DOHH2 (cell line): ENCODE data around the gene CD63.

Experiments
- H3F3A ChIP-seq: fragments of 200-600 bp; sonication (generic), shearing (Covaris generic); 2 replicates; pipeline ENCODE4 v1.6.0; 2016; ENCODE audit warnings: antibody characterized with exemption, mild to moderate bottlenecking; ENCODE audit not compliant: control insufficient read depth, insufficient read depth
- H3K27ac ChIP-seq: fragments of 200-600 bp; sonication (generic); 2 replicates; pipeline ENCODE4 v1.5.1; 2014; ENCODE audit warnings: low read depth, mild to moderate bottlenecking, low read length, moderate library complexity
- H3K27me3 ChIP-seq: fragments of 200-600 bp; sonication (generic); 2 replicates; pipeline ENCODE4 v1.6.1; 2014; ENCODE audit warnings: mild to moderate bottlenecking, low read length, mixed read lengths; ENCODE audit not compliant: control insufficient read depth
- H3K36me3 ChIP-seq: fragments of 200-600 bp; sonication (generic); 2 replicates; pipeline ENCODE4 v1.6.1; 2014; ENCODE audit warnings: mild to moderate bottlenecking, low read length, moderate library complexity, mixed read lengths; ENCODE audit not compliant: control insufficient read depth
- H3K4me1 ChIP-seq: fragments of 200-600 bp; sonication (generic); 2 replicates; pipeline ENCODE4 v1.6.1; 2014; ENCODE audit warnings: mild to moderate bottlenecking, low read length, mixed read lengths; ENCODE audit not compliant: control insufficient read depth
- H3K4me2 ChIP-seq: fragments of 200-600 bp; sonication (generic); 2 replicates; pipeline ENCODE4 v1.6.0; 2014; ENCODE audit warnings: mild to moderate bottlenecking, low read length, moderate library complexity
- H3K4me3 ChIP-seq: fragments of 200-600 bp; sonication (generic); 2 replicates; pipeline ENCODE4 v1.5.1; 2014; ENCODE audit warnings: mild to moderate bottlenecking, low read length, mixed read lengths
- H3K79me2 ChIP-seq: fragments of 200-600 bp; sonication (generic); 2 replicates; pipeline ENCODE4 v1.6.1; 2014; ENCODE audit warnings: mild to moderate bottlenecking, low read length, mixed read lengths; ENCODE audit not compliant: control insufficient read depth
- H3K9me2 ChIP-seq: fragments of 200-600 bp; sonication (generic); replicated peaks from 2 replicates; pipeline ENCODE4 v1.6.1; 2014; ENCODE audit warnings: mild to moderate bottlenecking, low read length, mixed read lengths; ENCODE audit not compliant: control insufficient read depth
- H3K9me3 ChIP-seq: fragments of 200-600 bp; sonication (generic); 2 replicates; pipeline ENCODE4 v1.6.1; 2014; ENCODE audit warnings: antibody characterized with exemption, low read length, mixed read lengths; ENCODE audit not compliant: control insufficient read depth, insufficient read depth
- H4K20me1 ChIP-seq: fragments of 200-600 bp; sonication (generic); 2 replicates; pipeline ENCODE4 v1.6.0; 2014; ENCODE audit warnings: low read depth, mild to moderate bottlenecking, antibody characterized with exemption, low read length, moderate library complexity; ENCODE audit not compliant: control insufficient read depth, insufficient read depth
- EZH2phosphoT487 ChIP-seq: fragments of 200-600 bp; sonication (generic); IDR thresholded peaks from 2 replicates; pipeline ENCODE4 v1.6.1; 2017; ENCODE audit warnings: borderline replicate concordance, mild to moderate bottlenecking, antibody characterized with exemption, low read length, moderate library complexity, mixed read lengths
- TF ChIP-seq, protein P1 (sequence below): fragments of 200-600 bp; sonication (generic); IDR thresholded peaks from one replicate; pipeline ENCODE4 v1.5.1; 2014; ENCODE audit warnings: antibody characterized with exemption, mild to moderate bottlenecking, low read depth, low read length; ENCODE audit not compliant: poor library complexity, severe bottlenecking

The CD63 gene

DNA sequence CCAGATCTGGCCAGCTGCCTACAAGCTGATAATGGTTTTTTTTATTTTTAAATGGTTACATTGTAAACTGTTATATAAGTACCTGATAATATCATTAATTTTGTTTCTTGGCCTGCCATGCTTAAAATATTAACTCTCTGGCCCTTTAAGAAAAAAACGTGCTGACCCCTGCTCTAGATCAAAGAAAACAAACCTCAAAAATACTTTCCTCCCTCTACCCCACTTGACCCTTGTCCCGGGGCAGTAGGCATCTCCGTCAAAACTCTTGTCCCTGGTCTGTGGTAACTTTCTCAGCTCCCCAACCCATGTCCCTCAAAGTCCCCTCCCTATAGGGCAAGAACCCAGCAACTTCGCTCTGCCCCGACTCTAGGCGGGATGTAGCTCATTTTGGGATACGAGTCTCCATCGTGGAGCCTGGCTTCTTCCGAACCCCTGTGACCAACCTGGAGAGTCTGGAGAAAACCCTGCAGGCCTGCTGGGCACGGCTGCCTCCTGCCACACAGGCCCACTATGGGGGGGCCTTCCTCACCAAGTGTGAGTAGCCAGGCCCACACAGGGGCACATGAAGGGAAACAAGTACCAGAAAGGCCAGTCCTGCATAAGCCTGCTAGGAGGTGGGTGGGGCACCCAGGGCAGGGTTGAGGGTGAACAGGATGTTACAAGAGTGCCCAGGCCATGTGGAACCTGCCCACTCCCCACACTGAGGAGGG, 5.1 kb downstream of the CD63 start:
- no peak overlapping the region for H3K27ac ChIP-seq
- no peak overlapping the region for H3K4me2 ChIP-seq
- H3K4me3 ChIP-seq, result no peak overlapping the region
- TF ChIP-seq, protein P1, sequence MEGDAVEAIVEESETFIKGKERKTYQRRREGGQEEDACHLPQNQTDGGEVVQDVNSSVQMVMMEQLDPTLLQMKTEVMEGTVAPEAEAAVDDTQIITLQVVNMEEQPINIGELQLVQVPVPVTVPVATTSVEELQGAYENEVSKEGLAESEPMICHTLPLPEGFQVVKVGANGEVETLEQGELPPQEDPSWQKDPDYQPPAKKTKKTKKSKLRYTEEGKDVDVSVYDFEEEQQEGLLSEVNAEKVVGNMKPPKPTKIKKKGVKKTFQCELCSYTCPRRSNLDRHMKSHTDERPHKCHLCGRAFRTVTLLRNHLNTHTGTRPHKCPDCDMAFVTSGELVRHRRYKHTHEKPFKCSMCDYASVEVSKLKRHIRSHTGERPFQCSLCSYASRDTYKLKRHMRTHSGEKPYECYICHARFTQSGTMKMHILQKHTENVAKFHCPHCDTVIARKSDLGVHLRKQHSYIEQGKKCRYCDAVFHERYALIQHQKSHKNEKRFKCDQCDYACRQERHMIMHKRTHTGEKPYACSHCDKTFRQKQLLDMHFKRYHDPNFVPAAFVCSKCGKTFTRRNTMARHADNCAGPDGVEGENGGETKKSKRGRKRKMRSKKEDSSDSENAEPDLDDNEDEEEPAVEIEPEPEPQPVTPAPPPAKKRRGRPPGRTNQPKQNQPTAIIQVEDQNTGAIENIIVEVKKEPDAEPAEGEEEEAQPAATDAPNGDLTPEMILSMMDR, result no peak
- no peak for TF ChIP-seq EZH2phosphoT487
- no peaks in the 10 kb centered on the region for H3K9me2 ChIP-seq
- no peaks in the 10 kb centered on the region for H3K9me3 ChIP-seq
- no peaks in the 10 kb centered on the region for H3K27me3 ChIP-seq
- peaks cover 39% of the 10 kb centered on the region for H3K36me3 ChIP-seq
- H3K79me2 ChIP-seq, result peaks cover 7% of the 10 kb centered on the region
- H4K20me1 ChIP-seq, result no peaks in the 10 kb centered on the region
- H3K4me1 ChIP-seq, result peaks cover 16% of the 10 kb centered on the region
- H3F3A ChIP-seq, result peaks cover 6% of the 10 kb centered on the region; the same call in 1 of the 2 replicates

DNA sequence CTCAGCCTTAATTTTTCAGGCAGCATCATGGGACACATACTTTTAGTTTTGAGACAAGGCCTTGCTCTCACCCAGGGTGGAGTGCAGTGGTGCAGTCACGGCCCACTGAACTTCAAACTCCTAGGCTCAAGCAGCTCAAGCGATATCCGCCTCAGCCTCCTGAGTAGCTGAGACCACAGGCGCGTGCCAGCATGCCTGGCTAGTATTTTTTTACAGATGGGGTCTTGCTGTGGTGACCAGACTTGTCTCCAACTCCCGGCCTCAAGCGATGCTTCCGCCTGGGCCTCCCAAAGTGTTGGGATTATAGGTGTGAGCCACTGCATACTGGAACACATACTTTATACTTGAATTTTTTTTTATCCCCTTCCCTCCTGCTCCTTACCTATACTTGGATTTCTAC, 5.9 kb downstream of the CD63 start:
- no peak overlapping the region for H3K4me3 ChIP-seq
- peaks cover 6% of the 10 kb centered on the region; the same call in 1 of the 2 replicates for H3F3A ChIP-seq
- H3K4me1 ChIP-seq, result peaks cover 20% of the 10 kb centered on the region
- TF ChIP-seq, protein P1, result no peak
- no peak for TF ChIP-seq EZH2phosphoT487
- no peaks in the 10 kb centered on the region for H3K27me3 ChIP-seq
- H4K20me1 ChIP-seq, result no peaks in the 10 kb centered on the region
- no peak overlapping the region for H3K27ac ChIP-seq
- no peaks in the 10 kb centered on the region for H3K9me3 ChIP-seq
- H3K79me2 ChIP-seq, result peaks cover 7% of the 10 kb centered on the region
- H3K4me2 ChIP-seq, result no peak overlapping the region
- no peaks in the 10 kb centered on the region for H3K9me2 ChIP-seq
- peaks cover 39% of the 10 kb centered on the region for H3K36me3 ChIP-seq

DNA sequence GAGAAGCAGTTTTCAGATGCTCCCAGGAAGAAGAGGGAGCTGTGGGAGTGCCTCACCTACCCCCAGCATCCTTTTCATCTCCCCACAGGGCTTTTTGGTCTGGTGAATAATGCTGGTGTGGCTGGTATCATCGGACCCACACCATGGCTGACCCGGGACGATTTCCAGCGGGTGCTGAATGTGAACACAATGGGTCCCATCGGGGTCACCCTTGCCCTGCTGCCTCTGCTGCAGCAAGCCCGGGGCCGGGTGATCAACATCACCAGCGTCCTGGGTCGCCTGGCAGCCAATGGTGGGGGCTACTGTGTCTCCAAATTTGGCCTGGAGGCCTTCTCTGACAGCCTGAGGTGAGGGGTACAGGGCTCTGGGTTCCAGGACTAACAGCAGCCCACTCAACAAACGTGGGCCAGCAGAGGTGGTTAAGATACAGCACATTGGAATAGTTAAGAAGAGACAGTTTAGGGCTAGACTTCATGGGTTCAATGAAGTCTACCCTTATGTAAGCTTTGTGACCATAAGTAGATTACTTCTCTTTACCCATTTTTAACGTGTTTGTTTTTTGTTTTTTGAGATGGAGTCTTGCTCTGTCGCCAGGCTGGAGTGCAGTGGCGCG, 7.1 kb downstream of the CD63 start:
- H3K4me2 ChIP-seq, result no peak overlapping the region
- no peak overlapping the region for H3K4me3 ChIP-seq
- peaks cover 28% of the 10 kb centered on the region for H3K4me1 ChIP-seq
- peaks cover 38% of the 10 kb centered on the region for H3K36me3 ChIP-seq
- H3K27me3 ChIP-seq, result no peaks in the 10 kb centered on the region
- no peaks in the 10 kb centered on the region for H3K9me2 ChIP-seq
- TF ChIP-seq EZH2phosphoT487, result no peak
- TF ChIP-seq, protein P1, result no peak
- peaks cover 16% of the 10 kb centered on the region for H3K79me2 ChIP-seq
- no peak overlapping the region for H3K27ac ChIP-seq
- H3K9me3 ChIP-seq, result no peaks in the 10 kb centered on the region
- no peaks in the 10 kb centered on the region for H4K20me1 ChIP-seq
- H3F3A ChIP-seq, result peaks cover 6% of the 10 kb centered on the region; the same call in 1 of the 2 replicates
